OCI-M2 (cell line): Measurements from ENCODE around the gene KCMF1.
"Not testable (repeated sequence)": the region's sequence is repeated elsewhere in the genome, so short reads cannot be mapped to it uniquely, and the experiment has no call there.

Experiments
- DNase-seq: peaks from one replicate; lab custom pipeline; 2025; ENCODE audit not compliant: unreplicated experiment; lab: John Stamatoyannopoulos, UW

The KCMF1 gene

DNA sequence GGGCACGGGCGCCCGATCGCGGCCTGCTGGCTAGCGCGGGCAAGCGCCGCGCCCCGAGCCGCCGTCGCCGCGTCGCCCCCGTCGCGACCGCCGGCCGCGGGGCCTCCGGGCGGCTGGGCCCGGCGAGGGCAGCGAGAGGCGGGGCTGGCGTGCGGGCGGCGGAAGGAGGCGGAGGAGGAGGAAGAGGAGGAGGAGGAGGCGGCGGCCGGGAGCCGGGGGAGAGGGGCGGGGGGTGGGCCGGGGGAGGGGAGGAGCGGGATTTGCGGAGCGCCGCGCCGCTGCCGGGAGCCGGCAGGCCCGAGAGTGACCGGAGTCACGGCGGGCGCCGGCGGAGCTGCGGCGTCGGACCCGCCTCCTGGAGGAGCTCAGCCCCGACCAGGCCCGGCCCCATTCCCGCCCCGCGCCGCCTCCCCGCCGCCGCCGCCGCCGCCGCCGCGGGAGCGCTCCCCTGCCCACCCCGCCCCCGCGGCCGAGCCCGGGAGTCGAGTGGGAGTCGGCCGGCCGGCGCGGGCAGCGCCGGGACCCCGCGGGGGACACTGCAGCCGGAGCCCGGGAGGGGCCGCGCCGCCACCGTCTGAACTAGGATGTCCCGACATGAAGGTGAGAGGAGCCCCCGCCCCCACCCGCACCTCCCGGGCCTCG lies at the start of gene KCMF1:
Gene KCMF1, plus strand, starts transcription at position 294 of the 642 bp plus-strand sequence. Its CDS starts 291 bp downstream, at position 585.
- no peak for DNase-seq

DNA sequence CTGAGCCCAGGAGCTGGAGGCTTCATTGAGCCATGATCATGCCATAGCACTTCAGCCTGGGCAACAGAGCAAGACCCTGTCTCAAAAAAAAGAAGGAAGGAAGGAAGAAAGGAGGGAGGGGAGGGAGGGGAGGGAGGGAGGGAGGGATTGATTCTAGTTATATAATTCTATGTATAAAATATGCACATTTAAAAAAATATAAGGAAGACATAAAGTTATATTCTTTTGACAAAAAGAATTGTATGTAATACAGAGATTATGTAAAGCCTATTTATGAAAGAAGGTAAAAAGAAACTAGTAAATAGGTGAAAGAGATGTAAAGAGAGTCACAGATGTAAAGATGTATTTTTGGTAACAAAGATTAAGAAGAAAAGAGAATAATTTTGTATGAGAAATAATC lies 48.0 kb upstream of the KCMF1 start:
- DNase-seq, result no peak

DNA sequence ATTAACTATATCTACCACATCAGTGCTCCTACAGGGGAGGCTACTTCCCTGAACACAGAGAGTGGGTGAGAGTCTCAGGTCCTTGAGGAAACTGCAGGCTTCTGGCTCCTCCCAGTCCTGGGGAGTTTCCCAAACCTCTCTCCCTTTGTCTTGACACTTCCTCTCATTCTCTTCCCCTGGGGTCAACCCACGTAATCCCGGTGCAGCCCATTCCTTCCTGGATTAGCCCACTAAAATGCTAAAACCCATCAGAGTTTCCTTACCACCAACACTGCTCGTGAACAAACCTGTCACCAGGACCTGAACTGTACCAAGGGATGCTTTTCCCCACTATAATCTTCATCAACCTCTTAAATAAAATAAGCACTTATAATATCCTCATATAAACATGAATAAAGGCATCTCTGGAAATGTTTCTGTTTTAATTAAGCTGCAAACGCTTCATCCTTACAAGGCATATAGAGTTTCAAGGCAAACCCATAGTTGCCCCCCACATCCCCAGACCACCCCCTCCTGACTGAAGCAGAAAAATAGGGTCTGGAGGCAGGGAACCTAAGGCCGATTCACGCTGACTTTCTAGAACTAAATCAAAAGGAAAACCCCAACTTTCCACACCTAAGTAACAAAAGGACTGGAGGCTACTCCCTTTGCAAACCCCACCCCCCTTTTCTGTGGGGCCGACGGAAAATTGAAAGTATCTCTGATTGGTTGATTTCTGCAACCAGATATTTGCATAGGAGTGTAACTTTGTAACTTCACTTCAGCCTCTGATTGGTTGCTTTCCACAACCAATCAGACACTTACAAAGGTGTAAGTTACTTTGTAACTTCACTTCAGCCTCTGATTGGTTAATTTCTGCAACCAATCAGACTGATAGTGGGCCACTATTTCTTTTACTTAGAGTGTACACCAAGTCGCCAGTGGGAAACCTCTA lies 46.5 kb upstream of the KCMF1 start:
- DNase-seq, result no peak

DNA sequence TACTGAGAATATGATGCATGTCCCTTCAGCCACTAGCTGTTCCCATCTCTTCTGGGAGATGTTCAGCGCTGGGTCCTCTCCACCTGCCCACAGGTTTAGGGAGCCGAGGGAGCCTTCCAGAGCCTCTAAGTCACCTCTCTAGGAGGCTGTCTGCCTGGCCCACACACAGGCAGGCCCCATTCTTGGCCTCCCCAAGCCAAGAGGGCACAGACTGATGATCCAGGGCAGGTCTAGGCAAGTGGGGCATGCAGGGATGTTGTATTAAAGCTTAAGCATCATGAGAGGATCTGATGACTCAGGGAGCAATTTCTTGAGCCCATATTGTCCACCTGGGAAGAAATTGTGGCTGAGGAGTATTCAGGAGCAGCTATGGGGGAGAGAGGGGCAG lies 45.6 kb upstream of the KCMF1 start:
- DNase-seq, result no peak

DNA sequence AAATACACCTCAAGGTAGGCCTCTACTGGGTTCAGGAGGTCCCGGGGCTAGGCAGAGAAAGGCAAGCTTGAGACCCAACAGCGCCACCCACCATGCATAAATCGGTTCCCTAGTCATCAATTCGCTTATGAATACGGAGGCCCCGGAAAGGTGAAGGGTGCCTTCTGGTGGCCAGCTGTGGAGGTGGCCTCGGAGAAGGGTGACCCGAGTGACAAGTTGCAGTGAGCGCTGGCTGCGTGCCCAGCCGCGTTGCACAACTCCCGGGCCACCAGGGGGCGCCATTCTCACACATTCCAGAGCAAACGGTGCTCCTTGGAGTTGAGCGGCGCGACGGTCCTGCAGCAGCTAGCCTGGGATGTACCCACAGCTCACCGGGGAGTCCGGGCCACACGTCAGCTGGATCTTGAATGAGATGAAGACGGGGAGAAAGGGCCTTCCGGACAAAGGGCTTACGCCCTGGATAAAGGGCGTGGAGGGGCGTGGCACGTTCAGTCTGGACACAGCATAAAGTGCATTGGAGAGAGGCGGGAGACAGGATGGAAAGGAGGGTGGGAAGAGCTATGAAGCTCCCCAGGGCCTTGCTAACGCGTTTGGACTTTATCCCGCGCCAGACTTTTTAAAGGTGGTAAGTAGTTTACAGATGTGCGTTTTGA lies 45.1 kb upstream of the KCMF1 start:
- DNase-seq, result peak; percentile 65

DNA sequence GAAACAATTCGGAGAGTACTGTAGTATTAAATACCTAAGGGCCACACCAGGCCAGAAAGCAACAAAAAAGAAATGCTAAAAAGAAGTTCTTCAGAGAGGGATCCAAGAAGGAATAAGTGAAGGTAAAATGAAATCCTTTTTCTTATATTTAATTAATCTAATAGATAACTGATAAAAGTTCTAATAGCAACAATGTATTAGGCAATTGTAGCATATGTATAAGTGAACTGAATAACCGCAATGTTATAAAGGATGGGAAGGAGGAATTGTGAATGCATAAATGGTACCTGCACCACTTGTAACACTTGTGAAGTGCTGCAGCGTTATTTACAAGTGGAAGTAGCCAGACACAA lies 43.7 kb upstream of the KCMF1 start:
- DNase-seq, result no peak

DNA sequence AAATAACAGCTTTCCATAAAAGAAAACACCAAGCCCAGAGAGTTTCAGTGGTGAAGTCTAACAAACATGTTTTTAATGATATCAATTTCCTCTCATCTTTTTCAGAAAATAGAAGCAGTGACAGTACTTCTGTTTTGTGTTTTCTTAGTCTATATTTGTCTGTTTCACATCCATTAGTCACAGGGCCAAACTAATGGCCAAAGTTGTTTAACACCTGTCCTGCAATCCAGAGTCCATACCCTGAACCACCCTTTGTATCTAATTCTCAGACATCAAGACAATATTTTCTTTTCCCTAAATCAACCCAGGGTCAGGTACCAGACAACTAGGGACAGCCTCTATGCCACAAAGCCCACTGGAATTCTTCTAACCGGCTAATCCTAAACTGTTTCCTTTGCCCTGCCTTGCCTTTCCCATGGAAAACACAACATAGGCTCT lies 39.6 kb upstream of the KCMF1 start:
- no peak for DNase-seq

DNA sequence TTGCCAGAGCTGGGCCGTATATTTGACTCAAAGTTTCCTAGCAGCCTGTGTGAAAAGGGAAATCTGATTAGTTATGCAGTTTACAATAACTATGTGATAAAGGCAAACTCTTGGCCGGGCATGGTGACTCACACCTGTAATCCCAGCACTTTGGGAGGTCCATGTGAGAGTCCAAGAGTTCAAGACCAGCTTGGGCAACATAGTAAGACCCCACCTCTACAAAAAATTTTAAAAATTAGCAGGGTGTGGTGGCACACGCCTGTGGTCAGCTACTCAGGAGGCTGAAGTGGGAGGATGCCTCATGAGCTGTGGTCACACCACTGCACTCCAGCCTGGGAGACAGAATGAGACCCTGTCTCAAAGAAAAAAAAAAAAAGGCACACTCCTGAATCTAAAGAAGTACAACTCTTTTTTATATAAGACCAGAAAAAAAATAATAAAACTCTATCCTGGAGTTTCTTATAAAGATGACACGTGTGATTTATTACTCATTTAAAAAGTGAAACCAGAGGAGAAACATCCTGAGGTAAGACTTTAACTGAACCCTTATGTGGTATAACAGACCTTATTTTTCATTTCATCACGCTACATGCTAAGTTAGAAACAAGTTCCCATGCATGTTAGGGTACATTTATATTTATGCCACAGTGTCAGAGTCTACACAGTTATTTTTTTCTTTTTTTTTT lies 32.6 kb upstream of the KCMF1 start:
- DNase-seq, result no peak

DNA sequence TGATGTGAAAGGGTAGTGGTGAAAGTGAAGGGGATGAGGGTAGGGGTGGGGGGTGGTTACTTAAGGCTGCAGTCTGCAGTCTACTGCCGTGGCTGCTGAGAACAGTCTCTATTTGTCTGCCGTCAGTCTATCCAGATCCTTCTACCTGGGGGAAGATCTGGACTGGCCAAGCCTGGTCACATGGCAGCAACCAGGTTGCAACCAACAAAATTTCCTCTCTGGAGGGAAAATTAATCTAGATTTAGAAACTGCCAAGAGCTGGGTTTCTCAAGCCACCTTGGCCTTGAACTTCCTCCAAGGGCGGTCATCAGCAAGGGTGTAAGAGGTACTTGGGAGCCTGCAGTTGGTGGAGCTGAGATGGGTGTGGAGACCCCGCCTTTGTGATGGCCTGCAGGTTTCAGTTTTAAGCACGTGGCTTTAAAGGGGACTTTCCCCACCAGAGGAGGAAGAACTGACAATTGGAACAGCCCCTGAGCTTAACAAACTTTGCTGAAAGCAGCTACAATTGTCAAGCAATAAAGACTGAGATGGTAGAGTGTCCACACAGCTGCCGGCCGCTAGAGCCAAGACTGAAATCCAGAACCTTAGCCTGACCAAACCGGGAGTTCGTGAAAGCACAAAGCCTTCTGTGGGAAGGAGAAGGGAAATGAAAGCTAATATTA lies 31.4 kb upstream of the KCMF1 start:
- no peak for DNase-seq

DNA sequence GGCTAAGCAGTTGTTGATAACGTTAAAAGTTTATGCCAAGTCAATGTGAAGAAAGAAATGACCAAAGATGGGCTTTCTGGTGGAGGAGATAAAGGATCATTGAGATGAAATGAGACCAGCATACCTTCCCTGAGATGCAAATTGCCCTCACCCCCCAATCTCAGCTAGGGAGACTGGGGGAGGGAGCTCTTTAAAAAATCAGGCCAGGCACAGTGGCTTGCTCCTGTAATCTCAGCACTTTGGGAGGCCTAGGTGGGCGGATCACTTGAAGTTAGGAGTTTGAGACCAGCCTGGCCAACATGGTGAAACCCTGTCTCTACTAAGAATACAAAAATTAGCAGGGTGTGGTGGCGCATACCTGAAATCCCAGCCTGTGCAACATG lies 30.9 kb upstream of the KCMF1 start:
- DNase-seq, result no peak

DNA sequence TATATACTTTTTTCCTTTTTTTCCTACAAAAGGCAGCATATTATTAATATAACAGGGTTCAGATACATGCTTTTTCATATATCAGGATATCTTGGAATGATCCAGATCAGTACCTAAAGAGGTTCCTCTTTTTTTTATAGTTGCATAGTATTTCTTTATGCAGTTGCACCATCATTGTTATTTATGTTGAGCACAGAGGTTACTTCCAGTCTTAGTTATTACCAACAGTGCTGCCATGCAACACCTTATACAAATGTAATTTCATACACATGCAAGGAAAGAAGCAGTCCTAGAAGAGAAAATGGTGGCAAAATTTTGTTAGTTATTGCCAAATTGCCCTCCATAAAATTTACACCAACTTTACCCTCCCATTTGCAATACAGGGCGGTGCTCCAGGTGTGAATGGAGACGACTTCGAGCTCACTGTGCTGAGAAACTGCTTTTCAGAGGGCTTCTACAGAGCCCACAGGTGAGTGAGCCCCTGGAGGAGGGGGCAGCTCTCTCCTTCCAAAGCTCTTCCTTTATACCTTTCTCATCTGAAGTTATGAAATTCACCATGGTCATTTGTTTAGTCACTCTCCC lies 30.0 kb upstream of the KCMF1 start:
- DNase-seq, result no peak

DNA sequence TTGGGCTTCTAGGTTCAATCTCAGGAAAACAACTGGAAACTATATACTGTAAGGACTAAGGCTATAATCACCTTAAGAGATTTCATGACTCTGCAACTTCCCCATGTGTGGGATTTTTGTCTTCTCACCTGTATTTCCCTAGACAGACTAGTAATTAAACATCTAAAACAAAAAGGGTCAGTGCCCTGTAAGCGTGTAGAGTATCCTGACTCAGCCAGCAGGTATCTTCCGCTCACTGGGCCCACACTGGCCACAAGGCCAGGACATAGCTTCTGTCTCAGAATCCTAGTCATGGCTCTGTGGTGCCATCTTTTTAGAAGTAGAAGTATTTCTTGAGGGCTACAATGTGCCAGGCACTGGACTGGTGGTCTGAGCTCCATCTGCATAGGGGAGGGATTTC lies 28.8 kb upstream of the KCMF1 start:
- no peak for DNase-seq

DNA sequence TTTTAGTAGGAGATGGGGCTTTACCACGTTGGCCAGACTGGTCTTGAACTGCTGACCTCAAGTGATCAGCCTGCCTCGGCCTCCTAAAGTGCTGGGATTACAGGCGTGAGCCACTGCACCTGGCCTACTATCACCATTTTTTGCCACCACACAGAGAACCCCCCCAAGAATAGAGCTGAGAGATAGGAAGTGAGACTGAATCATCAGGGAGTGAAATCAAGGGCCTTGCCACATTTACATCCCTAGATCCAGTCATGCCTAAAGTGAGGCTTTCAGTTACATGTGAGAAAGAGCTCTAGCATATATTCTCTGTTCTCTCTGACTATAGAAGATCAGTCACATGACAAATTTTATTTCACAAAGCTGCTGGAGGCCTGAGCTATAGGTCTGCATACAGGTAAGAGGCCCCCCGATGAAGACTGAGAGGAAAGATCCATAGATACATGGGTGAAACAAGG lies 28.0 kb upstream of the KCMF1 start:
- DNase-seq, result no peak

DNA sequence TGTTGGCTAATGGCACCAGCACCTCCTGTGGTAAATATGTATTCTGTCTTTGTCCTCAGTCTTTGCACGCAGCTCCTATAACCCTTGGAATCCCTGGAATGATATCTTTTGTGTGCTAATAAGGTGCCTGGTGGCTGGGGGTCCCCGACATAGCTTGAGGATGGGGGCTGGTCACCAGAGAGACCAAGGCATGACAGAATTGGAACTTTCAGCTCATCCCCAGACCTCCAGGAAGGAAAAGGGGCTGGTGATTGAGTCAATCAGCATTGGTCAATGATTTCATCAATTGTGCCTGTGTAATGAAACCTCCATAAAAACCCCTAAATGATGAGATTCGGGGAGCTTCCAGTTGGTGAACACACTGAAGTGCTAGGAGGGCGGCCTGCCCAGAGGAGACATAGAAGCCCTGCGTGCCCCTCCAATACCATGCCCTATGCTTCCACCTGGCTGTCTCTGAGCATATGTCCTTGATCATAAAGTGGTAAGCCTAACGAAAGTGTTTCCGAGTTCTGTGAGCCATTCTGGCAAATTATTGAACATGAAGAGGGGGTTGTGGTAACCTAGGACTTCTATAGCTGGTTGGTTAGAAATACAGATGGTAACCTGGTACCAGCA lies 26.6 kb upstream of the KCMF1 start:
- DNase-seq, result no peak

DNA sequence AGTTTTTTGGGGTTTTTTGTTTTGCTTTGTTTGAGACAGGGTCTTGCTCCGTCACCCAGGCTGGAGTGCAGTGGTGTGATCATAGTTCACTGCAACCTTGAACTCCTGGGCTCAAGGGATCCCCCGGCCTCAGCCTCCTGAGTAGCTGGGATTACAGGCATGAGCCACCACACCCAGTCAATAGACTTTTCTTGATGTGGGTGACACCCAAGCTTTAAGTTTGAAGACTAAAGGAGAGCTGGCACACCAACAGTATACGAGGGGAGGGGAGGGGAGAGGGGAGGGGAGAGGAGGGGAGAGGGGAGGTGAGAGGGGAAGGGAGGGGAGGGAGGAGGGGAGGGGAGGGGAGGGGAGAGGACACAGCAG lies 25.1 kb upstream of the KCMF1 start:
- DNase-seq, result not testable (repeated sequence)

DNA sequence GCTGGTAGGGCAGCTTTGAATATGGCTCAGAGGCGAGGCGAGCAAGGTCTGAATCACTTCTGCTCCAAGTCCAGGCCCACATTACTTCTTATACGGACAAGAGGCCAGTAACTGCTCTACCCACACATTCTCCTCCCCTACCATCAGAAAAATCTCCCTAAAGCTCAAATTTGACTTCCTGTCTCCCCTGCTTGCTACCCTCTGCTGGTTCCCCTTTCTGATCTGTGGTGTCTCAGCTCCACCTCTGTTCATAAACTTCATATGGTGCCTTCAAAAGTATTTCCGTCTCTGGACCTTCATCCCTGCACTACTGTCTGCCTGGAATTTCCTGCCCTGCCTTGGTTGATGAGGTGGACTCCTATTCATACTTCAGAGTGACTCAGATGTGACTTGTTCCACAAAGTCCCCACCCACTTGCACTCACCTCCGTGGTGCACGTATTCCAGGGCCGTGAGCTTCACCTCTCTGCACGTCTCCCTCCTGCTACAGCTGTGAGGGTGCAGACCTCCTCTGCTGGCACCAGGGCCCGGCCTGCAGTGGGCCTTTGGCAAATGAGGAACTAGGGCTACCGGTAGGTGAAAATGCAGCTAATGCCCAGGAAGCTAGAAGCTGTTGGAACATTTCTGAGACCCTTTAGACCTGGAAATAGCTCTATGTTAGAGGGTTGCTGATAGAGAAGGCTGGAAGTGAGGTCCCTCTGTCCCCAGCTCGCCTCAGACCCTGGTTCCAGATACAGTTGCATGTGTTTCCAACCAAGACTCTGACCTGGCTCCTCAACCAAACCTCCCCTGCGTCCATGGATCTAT lies 24.6 kb upstream of the KCMF1 start:
- DNase-seq, result no peak

DNA sequence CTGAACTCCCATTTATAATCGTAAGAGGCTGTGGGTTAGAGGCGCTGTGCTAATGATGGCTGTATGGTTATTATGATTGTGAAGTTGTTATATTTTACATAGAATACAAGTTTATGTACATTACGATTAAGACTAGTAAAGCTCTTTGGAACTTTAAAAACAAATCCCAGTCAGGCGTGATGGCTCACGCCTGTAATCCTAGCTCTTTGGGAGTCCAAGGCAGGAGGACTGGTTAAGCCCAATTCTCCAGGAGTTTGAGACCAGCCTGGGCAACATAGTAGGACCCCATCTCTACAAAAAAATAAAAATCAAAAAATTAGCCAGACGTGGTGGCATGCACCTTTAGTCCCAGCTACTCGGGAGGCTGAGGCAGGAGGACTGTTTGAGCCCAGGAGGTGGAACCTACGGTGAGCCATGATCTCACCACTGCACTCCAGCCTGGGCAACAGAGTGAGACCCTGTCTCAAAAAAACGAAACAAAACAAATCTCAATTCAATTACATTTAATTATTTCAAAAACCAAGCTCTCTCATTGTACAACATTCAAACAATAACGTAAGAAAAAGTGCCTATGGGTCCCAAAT lies 23.9 kb upstream of the KCMF1 start:
- DNase-seq, result no peak

DNA sequence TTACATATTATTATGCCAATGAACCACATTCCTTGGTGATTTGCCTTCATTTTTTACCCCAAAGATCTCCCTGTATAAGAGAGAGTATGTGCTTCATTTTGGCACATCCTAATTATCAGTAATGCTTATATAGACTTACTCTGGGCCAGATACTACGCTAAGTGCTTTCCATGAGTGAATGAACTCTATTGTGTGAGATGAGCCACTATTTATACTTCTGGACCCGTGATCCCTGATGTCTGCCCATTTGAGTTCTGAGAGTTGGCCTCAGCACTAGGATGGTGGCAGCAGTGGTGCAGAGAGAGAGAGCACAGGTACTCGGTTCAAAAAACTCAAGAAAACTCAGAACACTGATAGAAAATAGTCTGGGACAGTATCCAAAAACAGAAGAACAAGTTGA lies 17.4 kb upstream of the KCMF1 start:
- no peak for DNase-seq

DNA sequence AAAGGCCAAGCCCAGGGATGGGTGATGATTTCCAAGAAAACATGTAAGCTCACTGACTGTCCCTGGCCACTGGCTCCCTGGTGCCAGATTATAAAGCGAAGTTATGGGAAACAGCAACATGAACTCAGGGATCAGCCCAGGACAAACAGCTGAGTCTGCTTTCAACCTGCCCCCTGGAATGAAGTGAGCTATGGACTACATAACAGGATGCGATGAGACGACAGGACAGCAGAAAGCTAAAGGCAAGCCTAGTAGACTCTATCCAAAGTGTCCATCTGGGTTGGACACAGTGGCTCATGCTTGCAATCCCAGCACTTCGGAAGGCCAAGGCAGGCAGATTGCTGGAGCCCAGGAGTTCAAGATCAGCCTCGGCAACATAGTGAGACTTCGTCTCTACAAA lies 16.6 kb upstream of the KCMF1 start:
- DNase-seq, result no peak
